ENCODE data around the gene SPHKAP.

GRCh38 chr2:227942021-227942420 is 239.5 kb downstream of the SPHKAP start:
- TF ChIP-seq CTCF (conservative IDR thresholded peaks at IDR 0.05 in 1 of 2, IDR thresholded peaks at IDR 0.05 in 1 of 2; ENCODE audit: low read depth in 1 of 2, low read length in 2 of 2) (no peak), EZH2 (IDR thresholded peaks at IDR 0.05; ENCODE audit: low read length, missing control alignments) (no peak)
